ENCODE results near the gene ZXDC.

Gene ZXDC

DNA sequence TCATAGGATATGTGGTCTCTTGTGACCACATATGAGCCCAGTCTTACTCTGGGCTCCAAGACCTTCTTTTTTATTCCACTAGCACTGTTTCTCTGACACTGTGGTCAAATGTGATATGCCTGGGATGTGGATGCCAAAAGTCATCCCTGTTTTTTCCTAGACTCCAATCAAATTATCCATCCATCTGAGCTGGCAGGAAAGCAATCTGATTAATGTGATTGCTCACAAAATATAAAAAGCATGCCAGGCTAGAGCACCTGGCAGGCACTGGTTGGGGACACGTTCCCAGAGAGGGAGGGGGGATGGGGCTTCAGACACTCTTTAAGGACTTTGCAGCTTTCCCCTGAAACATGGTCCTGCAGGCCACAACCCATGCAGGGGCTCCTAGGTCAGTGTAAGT lies 84.1 kb downstream of the ZXDC start:
- no peak for DNase-seq (ENCODE audit: low spot score)
- Histone ChIP-seq H3K36me3 (ENCODE audit: low read depth) (no peaks in the 10 kb centered on the region), H3K27ac (ENCODE audit: poor library complexity, severe bottlenecking) (no peak overlapping the region), H3K27me3 (ENCODE audit: insufficient read depth, poor library complexity, severe bottlenecking) (no peaks in the 10 kb centered on the region), H3K9me3 (ENCODE audit: severe bottlenecking) (no peaks in the 10 kb centered on the region), H3K4me1 (ENCODE audit: insufficient read depth, poor library complexity, severe bottlenecking) (no peaks in the 10 kb centered on the region), H3K4me3 (ENCODE audit: severe bottlenecking) (no peak overlapping the region)
- no peak for ATAC-seq (ENCODE audit: low read depth)
- TF ChIP-seq, protein P1, sequence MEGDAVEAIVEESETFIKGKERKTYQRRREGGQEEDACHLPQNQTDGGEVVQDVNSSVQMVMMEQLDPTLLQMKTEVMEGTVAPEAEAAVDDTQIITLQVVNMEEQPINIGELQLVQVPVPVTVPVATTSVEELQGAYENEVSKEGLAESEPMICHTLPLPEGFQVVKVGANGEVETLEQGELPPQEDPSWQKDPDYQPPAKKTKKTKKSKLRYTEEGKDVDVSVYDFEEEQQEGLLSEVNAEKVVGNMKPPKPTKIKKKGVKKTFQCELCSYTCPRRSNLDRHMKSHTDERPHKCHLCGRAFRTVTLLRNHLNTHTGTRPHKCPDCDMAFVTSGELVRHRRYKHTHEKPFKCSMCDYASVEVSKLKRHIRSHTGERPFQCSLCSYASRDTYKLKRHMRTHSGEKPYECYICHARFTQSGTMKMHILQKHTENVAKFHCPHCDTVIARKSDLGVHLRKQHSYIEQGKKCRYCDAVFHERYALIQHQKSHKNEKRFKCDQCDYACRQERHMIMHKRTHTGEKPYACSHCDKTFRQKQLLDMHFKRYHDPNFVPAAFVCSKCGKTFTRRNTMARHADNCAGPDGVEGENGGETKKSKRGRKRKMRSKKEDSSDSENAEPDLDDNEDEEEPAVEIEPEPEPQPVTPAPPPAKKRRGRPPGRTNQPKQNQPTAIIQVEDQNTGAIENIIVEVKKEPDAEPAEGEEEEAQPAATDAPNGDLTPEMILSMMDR (IDR thresholded peaks at IDR 0.05; ENCODE audit: poor library complexity, severe bottlenecking) = no peak

DNA sequence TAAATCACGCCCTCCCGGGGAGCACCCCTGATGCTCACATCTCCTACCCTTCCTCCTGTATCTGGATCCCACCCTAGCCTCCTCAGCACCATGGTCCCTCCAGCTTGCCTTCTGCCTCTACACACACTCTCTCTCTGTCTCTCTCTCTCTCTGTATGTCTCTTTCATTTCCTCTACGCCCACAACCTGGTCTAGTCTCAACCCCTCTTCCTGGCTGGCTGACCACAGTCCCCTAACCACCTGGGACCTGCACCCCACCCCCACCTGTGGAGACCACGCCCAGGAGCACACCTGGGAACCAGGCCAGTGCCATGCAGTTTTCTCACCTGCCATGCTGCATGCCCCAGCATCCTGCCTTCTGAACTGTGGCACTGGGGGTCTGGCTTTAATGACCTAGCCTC lies 84.9 kb downstream of the ZXDC start:
- ATAC-seq (ENCODE audit: low read depth) (no peak), DNase-seq (ENCODE audit: low spot score) (no peak)
- Histone ChIP-seq H3K4me1 (ENCODE audit: insufficient read depth, poor library complexity, severe bottlenecking) (no peaks in the 10 kb centered on the region), H3K9me3 (ENCODE audit: severe bottlenecking) (no peaks in the 10 kb centered on the region), H3K27ac (ENCODE audit: poor library complexity, severe bottlenecking) (no peak overlapping the region), H3K27me3 (ENCODE audit: insufficient read depth, poor library complexity, severe bottlenecking) (no peaks in the 10 kb centered on the region), H3K36me3 (ENCODE audit: low read depth) (no peaks in the 10 kb centered on the region), H3K4me3 (ENCODE audit: severe bottlenecking) (no peak overlapping the region)
- TF ChIP-seq, protein P1 (IDR thresholded peaks at IDR 0.05; ENCODE audit: poor library complexity, severe bottlenecking) = no peak

DNA sequence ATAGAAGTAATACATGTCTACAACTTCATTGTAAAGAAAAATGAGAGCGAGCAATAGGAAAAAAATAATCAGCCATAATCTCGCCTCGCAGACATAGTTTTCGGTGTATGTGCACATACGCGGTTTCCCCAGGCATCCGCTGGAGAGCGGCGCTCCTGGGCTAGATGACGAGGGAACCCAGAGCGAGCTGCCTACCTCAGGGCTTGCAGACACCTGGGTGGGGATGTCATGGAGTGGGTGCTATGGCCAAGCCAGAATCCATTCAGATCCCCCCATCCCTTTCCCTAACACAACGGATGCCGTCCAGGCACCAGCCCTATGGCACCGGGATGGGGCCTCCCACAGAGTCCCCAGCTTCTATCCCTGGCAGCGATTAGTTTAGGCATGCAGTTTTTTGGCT lies 85.5 kb downstream of the ZXDC start:
- TF ChIP-seq, protein P1 (IDR thresholded peaks at IDR 0.05; ENCODE audit: poor library complexity, severe bottlenecking) = no peak
- ATAC-seq (ENCODE audit: low read depth) (no peak), DNase-seq (ENCODE audit: low spot score) (no peak)
- H3K27ac ChIP-seq (ENCODE audit: poor library complexity, severe bottlenecking) = no peak overlapping the region
- H3K36me3 ChIP-seq (ENCODE audit: low read depth) = no peaks in the 10 kb centered on the region
- no peaks in the 10 kb centered on the region for H3K4me1 ChIP-seq (ENCODE audit: insufficient read depth, poor library complexity, severe bottlenecking)
- no peaks in the 10 kb centered on the region for H3K9me3 ChIP-seq (ENCODE audit: severe bottlenecking)
- H3K27me3 ChIP-seq (ENCODE audit: insufficient read depth, poor library complexity, severe bottlenecking) = no peaks in the 10 kb centered on the region
- no peak overlapping the region for H3K4me3 ChIP-seq (ENCODE audit: severe bottlenecking)

DNA sequence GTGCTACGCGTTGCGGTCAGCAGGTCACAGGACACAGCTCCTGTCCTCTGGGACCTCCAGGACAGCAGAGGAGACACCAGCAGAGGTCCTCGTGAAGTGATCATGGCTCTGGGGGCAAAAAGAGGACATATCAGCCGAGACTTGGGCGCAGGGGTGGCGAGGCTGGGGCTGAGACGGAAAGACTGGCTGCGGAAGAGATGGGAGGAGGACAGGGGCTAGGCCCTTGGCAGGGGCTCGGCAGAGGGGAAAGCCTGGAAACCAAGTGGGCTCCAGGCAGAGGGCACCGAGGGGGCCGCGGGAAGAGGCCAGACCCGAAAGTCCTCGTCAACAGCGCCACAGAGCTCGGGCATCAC lies 85.9 kb downstream of the ZXDC start:
- H3K27me3 ChIP-seq (ENCODE audit: insufficient read depth, poor library complexity, severe bottlenecking) = no peaks in the 10 kb centered on the region
- no peak overlapping the region for H3K4me3 ChIP-seq (ENCODE audit: severe bottlenecking)
- no peak overlapping the region for H3K27ac ChIP-seq (ENCODE audit: poor library complexity, severe bottlenecking)
- ATAC-seq (ENCODE audit: low read depth) (no peak), DNase-seq (ENCODE audit: low spot score) (no peak)
- no peaks in the 10 kb centered on the region for H3K36me3 ChIP-seq (ENCODE audit: low read depth)
- H3K9me3 ChIP-seq (ENCODE audit: severe bottlenecking) = no peaks in the 10 kb centered on the region
- H3K4me1 ChIP-seq (ENCODE audit: insufficient read depth, poor library complexity, severe bottlenecking) = no peaks in the 10 kb centered on the region
- TF ChIP-seq, protein P1 (IDR thresholded peaks at IDR 0.05; ENCODE audit: poor library complexity, severe bottlenecking) = peak; percentile 4

DNA sequence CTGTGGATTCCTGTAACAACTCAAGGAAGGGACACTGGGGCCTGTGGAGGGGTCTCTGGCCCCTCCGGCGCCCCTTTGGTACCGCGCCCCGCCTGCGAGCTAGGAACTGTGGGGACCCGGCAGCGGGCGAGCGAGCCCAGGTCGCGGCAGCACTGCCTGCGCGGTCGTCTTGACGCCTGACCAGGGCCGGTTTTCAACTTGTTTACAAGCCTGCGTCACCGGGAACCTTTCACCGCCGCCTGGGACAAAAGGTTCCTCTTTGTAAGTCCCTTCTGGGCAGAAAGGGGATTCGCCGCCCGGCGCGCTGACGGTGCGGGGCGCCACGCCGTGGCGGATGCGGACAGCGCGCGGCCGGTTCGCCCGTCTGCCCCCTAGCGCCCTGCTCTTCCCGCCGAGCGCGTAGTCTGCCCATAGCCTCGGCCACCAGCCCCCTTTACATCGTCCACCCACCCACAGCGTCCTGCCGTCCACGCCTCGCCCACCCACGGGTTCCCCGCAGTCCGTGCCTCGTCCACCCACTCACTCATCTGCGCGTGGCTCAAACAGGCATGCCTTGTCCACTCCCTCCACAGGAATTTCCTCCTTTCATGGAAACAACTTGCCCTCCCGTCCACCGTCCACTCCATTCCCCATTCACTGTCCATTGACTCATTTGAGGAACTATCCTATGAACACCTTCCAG lies 86.4 kb downstream of the ZXDC start:
- peak overlapping the region; percentile 15 for H3K4me3 ChIP-seq (ENCODE audit: severe bottlenecking)
- TF ChIP-seq, protein P1 (IDR thresholded peaks at IDR 0.05; ENCODE audit: poor library complexity, severe bottlenecking) = peak; percentile 98

More for the DNA sequence above, 86.4 kb downstream of the ZXDC start:
- Histone ChIP-seq H3K27me3 (ENCODE audit: insufficient read depth, poor library complexity, severe bottlenecking) (no peaks in the 10 kb centered on the region), H3K9me3 (ENCODE audit: severe bottlenecking) (no peaks in the 10 kb centered on the region), H3K4me1 (ENCODE audit: insufficient read depth, poor library complexity, severe bottlenecking) (no peaks in the 10 kb centered on the region), H3K27ac (ENCODE audit: poor library complexity, severe bottlenecking) (no peak overlapping the region), H3K36me3 (ENCODE audit: low read depth) (no peaks in the 10 kb centered on the region)
- peak; percentile 91 for ATAC-seq (ENCODE audit: low read depth)
- no peak for DNase-seq (ENCODE audit: low spot score)

Measured in RWPE2 (cell line).